ENCODE results near the gene OTOG.

The OTOG gene

GRCh38 chr11:17526326-17526725 is 20.7 kb upstream of the OTOG start:
- Histone ChIP-seq H4K20me1 (ENCODE audit: insufficient read depth, low read length) (no peaks in the 10 kb centered on the region), H2AFZ (ENCODE audit: low read length) (no peak overlapping the region), H3K9me2 (replicated peaks; ENCODE audit: insufficient read depth, low read length) (no peaks in the 10 kb centered on the region), H3K9ac (ENCODE audit: low read length) (no peak overlapping the region), H3K27ac (ENCODE audit: low read length) (no peak overlapping the region), H3K36me3 (replicated peaks; ENCODE audit: insufficient read depth, low read length) (no peaks in the 10 kb centered on the region), H3K27me3 (replicated peaks; ENCODE audit: insufficient read depth, low read length) (peaks cover 38% of the 10 kb centered on the region), H3K79me2 (ENCODE audit: low read length) (no peaks in the 10 kb centered on the region), H3K4me2 (ENCODE audit: low read depth, low read length) (no peak overlapping the region), H3K4me1 (ENCODE audit: low read length) (no peaks in the 10 kb centered on the region), H3K9me3 (replicated peaks; ENCODE audit: insufficient read depth, low read length) (no peaks in the 10 kb centered on the region), H3F3A (ENCODE audit: insufficient read depth, low read length) (no peaks in the 10 kb centered on the region), H3K4me3 (ENCODE audit: low read length) (no peak overlapping the region)
- TF ChIP-seq EZH2phosphoT487 (IDR thresholded peaks at IDR 0.05; ENCODE audit: low read length) (no peak), CTCF (IDR thresholded peaks at IDR 0.05; ENCODE audit: low read length) (no peak), EZH2 (optimal IDR thresholded peaks at IDR 0.05; ENCODE audit: low read depth, low read length) (no peak)
- no peak for DNase-seq

- no peaks in the 10 kb centered on the region for H3K4me1 ChIP-seq (ENCODE audit: low read length)
- DNase-seq, result no peak
- no peak for TF ChIP-seq EZH2phosphoT487 (IDR thresholded peaks at IDR 0.05; ENCODE audit: low read length)
- no peak for TF ChIP-seq EZH2 (optimal IDR thresholded peaks at IDR 0.05; ENCODE audit: low read depth, low read length)
- no peak for TF ChIP-seq CTCF (IDR thresholded peaks at IDR 0.05; ENCODE audit: low read length)
- no peaks in the 10 kb centered on the region for H3K36me3 ChIP-seq (replicated peaks; ENCODE audit: insufficient read depth, low read length)
- H3K27ac ChIP-seq (ENCODE audit: low read length), result no peak overlapping the region
- H3K9ac ChIP-seq (ENCODE audit: low read length), result no peak overlapping the region
- H2AFZ ChIP-seq (ENCODE audit: low read length), result no peak overlapping the region
- no peaks in the 10 kb centered on the region for H3K9me3 ChIP-seq (replicated peaks; ENCODE audit: insufficient read depth, low read length)
- H3K4me2 ChIP-seq (ENCODE audit: low read depth, low read length), result no peak overlapping the region
- no peak overlapping the region for H3K4me3 ChIP-seq (ENCODE audit: low read length)
- H3F3A ChIP-seq (ENCODE audit: insufficient read depth, low read length), result no peaks in the 10 kb centered on the region
- H3K9me2 ChIP-seq (replicated peaks; ENCODE audit: insufficient read depth, low read length), result no peaks in the 10 kb centered on the region
- peaks cover 44% of the 10 kb centered on the region for H3K27me3 ChIP-seq (replicated peaks; ENCODE audit: insufficient read depth, low read length)
- H3K79me2 ChIP-seq (ENCODE audit: low read length), result no peaks in the 10 kb centered on the region
- no peaks in the 10 kb centered on the region for H4K20me1 ChIP-seq (ENCODE audit: insufficient read depth, low read length)
These were observed 20.0 kb upstream of the OTOG start for GRCh38 chr11:17526931-17527627.

- Histone ChIP-seq H3K4me3 (ENCODE audit: low read length) (no peak overlapping the region), H3K9me2 (replicated peaks; ENCODE audit: insufficient read depth, low read length) (no peaks in the 10 kb centered on the region), H2AFZ (ENCODE audit: low read length) (no peak overlapping the region), H3K27ac (ENCODE audit: low read length) (no peak overlapping the region), H3K4me1 (ENCODE audit: low read length) (no peaks in the 10 kb centered on the region), H4K20me1 (ENCODE audit: insufficient read depth, low read length) (no peaks in the 10 kb centered on the region), H3K27me3 (replicated peaks; ENCODE audit: insufficient read depth, low read length) (peaks cover 44% of the 10 kb centered on the region), H3K36me3 (replicated peaks; ENCODE audit: insufficient read depth, low read length) (no peaks in the 10 kb centered on the region), H3K9me3 (replicated peaks; ENCODE audit: insufficient read depth, low read length) (no peaks in the 10 kb centered on the region), H3K4me2 (ENCODE audit: low read depth, low read length) (no peak overlapping the region), H3F3A (ENCODE audit: insufficient read depth, low read length) (no peaks in the 10 kb centered on the region), H3K9ac (ENCODE audit: low read length) (no peak overlapping the region), H3K79me2 (ENCODE audit: low read length) (no peaks in the 10 kb centered on the region)
- TF ChIP-seq CTCF (IDR thresholded peaks at IDR 0.05; ENCODE audit: low read length) (no peak), EZH2 (optimal IDR thresholded peaks at IDR 0.05; ENCODE audit: low read depth, low read length) (no peak), EZH2phosphoT487 (IDR thresholded peaks at IDR 0.05; ENCODE audit: low read length) (no peak)
- DNase-seq, result no peak
These were observed 19.4 kb upstream of the OTOG start for GRCh38 chr11:17527628-17527995.
